ENCODE measurements around the gene CNTRL. TPM values are rescaled to one million over a fixed set of nuclear protein-coding genes. Genes with fewer than 3 reads are reported as not detected.

CNTRL gene
- polyA plus RNA-seq, 4 donors = 1.9 to 14.4 (median 4.5) TPM

DNA sequence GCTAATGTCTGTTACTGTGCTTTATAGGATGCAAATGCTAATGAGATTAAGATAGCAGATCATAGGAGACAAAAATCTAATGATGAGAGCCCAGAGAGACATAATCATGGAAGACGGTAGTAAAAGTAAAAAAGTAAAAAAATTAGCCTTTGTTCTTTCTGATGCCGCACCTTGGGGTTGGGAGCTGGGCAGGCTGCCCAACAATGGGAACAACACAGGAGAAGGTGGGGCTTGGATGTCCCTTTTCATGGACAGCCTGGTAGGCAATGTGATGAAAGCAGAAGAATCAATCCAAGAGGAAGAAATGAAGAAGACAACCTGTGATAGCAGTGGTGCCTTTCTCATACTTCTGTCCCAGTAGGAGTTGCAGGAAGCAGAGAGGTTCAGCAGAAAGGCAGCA, 69.7 kb downstream of the CNTRL start:
- Histone ChIP-seq H3K27ac (ENCODE audit: low read depth in 1 of 3, low read length in 2 of 3) (no peak overlapping the region), H3K4me1 (ENCODE audit: control insufficient read depth in 3 of 3, insufficient read depth in 2 of 3, low read depth in 1 of 3, low read length in 2 of 3) (no peaks in the 10 kb centered on the region), H3K27me3 (ENCODE audit: control insufficient read depth in 3 of 3, insufficient read depth in 3 of 3, low read length in 3 of 3) (no peaks in the 10 kb centered on the region), H3K4me3 (ENCODE audit: low read depth in 1 of 3, low read length in 3 of 3) (no peak overlapping the region), H3K9me3 (ENCODE audit: control insufficient read depth in 2 of 2, insufficient read depth in 1 of 2, low read depth in 1 of 2, low read length in 1 of 2) (no peaks in the 10 kb centered on the region), H3K36me3 (ENCODE audit: control insufficient read depth in 3 of 3, insufficient read depth in 2 of 3, low read depth in 1 of 3, low read length in 3 of 3) (peaks cover 3 to 31% (median 6%) of the 10 kb centered on the region in 3 donors)
- DNase-seq (no peak), FAIRE-seq (no peak)
- 33 to 63% (median 43%) methylated on average over 2 of the region's 2 CpGs for WGBS, 3 donors

DNA sequence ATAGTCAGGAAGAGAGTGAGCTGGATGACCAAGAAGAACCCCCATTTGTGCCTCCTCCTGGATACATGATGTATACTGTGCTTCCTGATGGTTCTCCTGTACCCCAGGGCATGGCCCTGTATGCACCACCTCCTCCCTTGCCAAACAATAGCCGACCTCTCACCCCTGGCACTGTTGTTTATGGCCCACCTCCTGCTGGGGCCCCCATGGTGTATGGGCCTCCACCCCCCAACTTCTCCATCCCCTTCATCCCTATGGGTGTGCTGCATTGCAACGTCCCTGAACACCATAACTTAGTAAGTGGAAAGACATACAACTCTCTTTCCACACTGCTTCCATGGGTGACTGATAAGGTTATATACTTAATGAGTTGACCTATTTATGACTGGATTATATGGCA, 75.4 kb downstream of the CNTRL start:
- 54 to 62% (median 54%) methylated on average over 2 of the region's 2 CpGs for WGBS, 3 donors
- FAIRE-seq = no peak
- peaks cover 6 to 31% (median 9%) of the 10 kb centered on the region in 3 donors for H3K36me3 ChIP-seq (ENCODE audit: control insufficient read depth in 3 of 3, insufficient read depth in 2 of 3, low read depth in 1 of 3, low read length in 3 of 3)

DNA sequence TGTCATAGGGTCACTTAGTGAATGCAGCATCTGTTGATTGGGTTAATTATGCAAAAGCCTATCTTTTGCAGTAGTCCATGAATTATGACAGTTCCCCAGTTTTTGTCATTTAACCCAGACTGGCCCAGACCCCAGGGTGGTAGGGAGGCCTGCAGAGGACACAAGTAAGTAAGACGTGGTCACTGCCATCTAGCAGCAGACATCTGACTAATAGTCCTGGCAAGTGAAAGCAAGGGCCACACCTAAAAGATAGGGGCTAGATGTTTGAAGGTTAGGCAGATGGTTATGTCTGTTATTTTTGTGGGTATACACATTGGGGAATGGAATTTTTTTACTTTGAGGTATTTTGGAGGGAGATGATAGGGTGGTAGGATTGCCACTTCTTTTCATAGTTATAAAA, 78.9 kb downstream of the CNTRL start:
- no peaks in the 10 kb centered on the region for H3K27me3 ChIP-seq (ENCODE audit: control insufficient read depth in 3 of 3, insufficient read depth in 3 of 3, low read length in 3 of 3)

More for the DNA sequence above, 75.4 kb downstream of the CNTRL start:
- Histone ChIP-seq H3K27ac (ENCODE audit: low read depth in 1 of 3, low read length in 2 of 3) (no peak overlapping the region), H3K27me3 (ENCODE audit: control insufficient read depth in 3 of 3, insufficient read depth in 3 of 3, low read length in 3 of 3) (no peaks in the 10 kb centered on the region), H3K4me1 (ENCODE audit: control insufficient read depth in 3 of 3, insufficient read depth in 2 of 3, low read depth in 1 of 3, low read length in 2 of 3) (no peaks in the 10 kb centered on the region), H3K9me3 (ENCODE audit: control insufficient read depth in 2 of 2, insufficient read depth in 1 of 2, low read depth in 1 of 2, low read length in 1 of 2) (no peaks in the 10 kb centered on the region), H3K4me3 (ENCODE audit: low read depth in 1 of 3, low read length in 3 of 3) (no peak overlapping the region)
- peak in 1 of 2 donors; percentile 3 for DNase-seq

DNA sequence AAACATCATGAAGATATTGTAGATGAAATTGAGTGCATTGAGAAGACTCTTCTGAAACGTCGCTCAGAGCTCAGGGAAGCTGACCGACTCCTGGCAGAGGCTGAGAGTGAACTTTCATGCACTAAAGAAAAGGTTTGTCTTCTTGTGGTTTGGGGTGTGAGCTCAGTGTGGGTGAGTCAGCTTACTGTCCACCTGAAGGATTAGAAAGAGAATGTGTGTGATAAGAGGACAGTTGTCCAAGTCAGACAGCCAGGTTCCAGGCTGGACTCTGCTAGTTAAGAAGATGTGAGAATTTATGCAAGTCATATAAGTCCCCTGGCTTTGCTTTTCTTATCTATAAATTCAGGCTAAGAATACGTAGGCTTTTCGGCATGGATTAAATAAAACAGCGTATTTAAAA, 80.0 kb downstream of the CNTRL start:
- FAIRE-seq (no peak), DNase-seq (no peak)
- Histone ChIP-seq H3K27ac (ENCODE audit: low read depth in 1 of 3, low read length in 2 of 3) (no peak overlapping the region), H3K4me1 (ENCODE audit: control insufficient read depth in 3 of 3, insufficient read depth in 2 of 3, low read depth in 1 of 3, low read length in 2 of 3) (no peaks in the 10 kb centered on the region), H3K9me3 (ENCODE audit: control insufficient read depth in 2 of 2, insufficient read depth in 1 of 2, low read depth in 1 of 2, low read length in 1 of 2) (no peaks in the 10 kb centered on the region), H3K36me3 (ENCODE audit: control insufficient read depth in 3 of 3, insufficient read depth in 2 of 3, low read depth in 1 of 3, low read length in 3 of 3) (peaks cover 2 to 22% (median 7%) of the 10 kb centered on the region in 3 donors), H3K4me3 (ENCODE audit: low read depth in 1 of 3, low read length in 3 of 3) (no peak overlapping the region), H3K27me3 (ENCODE audit: control insufficient read depth in 3 of 3, insufficient read depth in 3 of 3, low read length in 3 of 3) (no peaks in the 10 kb centered on the region)
- WGBS, 3 donors = 89 to 94% (median 92%) methylated on average over 6 of the region's 6 CpGs

More for the DNA sequence above, 78.9 kb downstream of the CNTRL start:
- Histone ChIP-seq H3K9me3 (ENCODE audit: control insufficient read depth in 2 of 2, insufficient read depth in 1 of 2, low read depth in 1 of 2, low read length in 1 of 2) (no peaks in the 10 kb centered on the region), H3K4me1 (ENCODE audit: control insufficient read depth in 3 of 3, insufficient read depth in 2 of 3, low read depth in 1 of 3, low read length in 2 of 3) (no peaks in the 10 kb centered on the region), H3K36me3 (ENCODE audit: control insufficient read depth in 3 of 3, insufficient read depth in 2 of 3, low read depth in 1 of 3, low read length in 3 of 3) (peaks cover 6 to 19% (median 7%) of the 10 kb centered on the region in 3 donors), H3K4me3 (ENCODE audit: low read depth in 1 of 3, low read length in 3 of 3) (no peak overlapping the region), H3K27ac (ENCODE audit: low read depth in 1 of 3, low read length in 2 of 3) (no peak overlapping the region)
- DNase-seq = no peak
- 67 to 74% (median 68%) methylated on average over 1 of the region's 1 CpG for WGBS, 3 donors
- FAIRE-seq = no peak

DNA sequence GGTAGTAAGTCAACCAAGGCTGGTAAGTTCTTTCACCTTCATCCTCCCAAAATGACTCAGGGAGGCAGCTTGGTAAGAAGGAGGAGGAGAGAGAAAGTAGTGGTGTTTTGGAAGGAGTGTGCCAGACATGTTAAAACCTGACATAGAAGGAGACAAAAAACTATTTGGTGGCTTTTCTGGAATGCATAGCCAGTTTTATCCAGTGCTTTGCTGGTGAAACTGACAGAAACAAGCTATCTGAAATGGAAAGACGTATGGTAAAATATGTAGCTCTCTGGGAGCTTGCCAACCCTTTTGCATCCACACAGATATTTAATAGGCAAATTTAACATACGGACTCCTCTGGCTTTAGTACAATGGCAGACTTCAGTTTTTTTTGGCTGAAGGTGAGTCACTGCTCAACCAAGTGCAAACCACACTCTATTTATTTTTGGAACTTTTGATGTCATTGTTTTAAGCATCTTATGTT, 81.5 kb downstream of the CNTRL start:
- H3K9me3 ChIP-seq (ENCODE audit: control insufficient read depth in 2 of 2, insufficient read depth in 1 of 2, low read depth in 1 of 2, low read length in 1 of 2) = no peaks in the 10 kb centered on the region
- peaks cover 2 to 24% (median 5%) of the 10 kb centered on the region in 3 donors for H3K36me3 ChIP-seq (ENCODE audit: control insufficient read depth in 3 of 3, insufficient read depth in 2 of 3, low read depth in 1 of 3, low read length in 3 of 3)
- whole genome bisulfite sequencing, 3 donors = 59 to 84% (median 68%) methylated on average over 2 of the region's 2 CpGs
- DNase-seq = no peak
- H3K27ac ChIP-seq (ENCODE audit: low read depth in 1 of 3, low read length in 2 of 3) = no peak overlapping the region
- H3K4me3 ChIP-seq (ENCODE audit: low read depth in 1 of 3, low read length in 3 of 3) = no peak overlapping the region
- FAIRE-seq = no peak
- H3K27me3 ChIP-seq (ENCODE audit: control insufficient read depth in 3 of 3, insufficient read depth in 3 of 3, low read length in 3 of 3) = no peaks in the 10 kb centered on the region
- H3K4me1 ChIP-seq (ENCODE audit: control insufficient read depth in 3 of 3, insufficient read depth in 2 of 3, low read depth in 1 of 3, low read length in 2 of 3) = no peaks in the 10 kb centered on the region

DNA sequence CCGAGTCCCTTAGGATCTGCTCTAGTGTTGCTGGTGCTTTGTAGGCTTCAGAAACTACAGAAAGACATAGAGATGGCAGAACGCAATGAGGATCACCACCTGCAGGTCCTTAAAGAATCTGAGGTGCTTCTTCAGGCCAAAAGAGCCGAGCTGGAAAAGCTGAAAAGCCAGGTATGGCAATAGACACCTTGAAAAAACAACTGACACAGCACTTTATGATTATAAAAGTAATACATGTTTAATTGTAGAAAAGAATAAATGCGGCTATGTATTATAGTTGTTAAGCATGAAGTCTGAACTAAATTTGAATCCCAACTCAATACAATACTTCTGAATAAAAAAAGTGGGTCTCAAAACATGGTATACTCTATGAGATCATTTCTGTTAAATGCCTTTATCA, 83.2 kb downstream of the CNTRL start:
- H3K27me3 ChIP-seq (ENCODE audit: control insufficient read depth in 3 of 3, insufficient read depth in 3 of 3, low read length in 3 of 3) = no peaks in the 10 kb centered on the region
- H3K27ac ChIP-seq (ENCODE audit: low read depth in 1 of 3, low read length in 2 of 3) = no peak overlapping the region
- no peaks in the 10 kb centered on the region for H3K4me1 ChIP-seq (ENCODE audit: control insufficient read depth in 3 of 3, insufficient read depth in 2 of 3, low read depth in 1 of 3, low read length in 2 of 3)
- WGBS, 3 donors = 93 to 97% (median 96%) methylated on average over 4 of the region's 4 CpGs
- H3K9me3 ChIP-seq (ENCODE audit: control insufficient read depth in 2 of 2, insufficient read depth in 1 of 2, low read depth in 1 of 2, low read length in 1 of 2) = no peaks in the 10 kb centered on the region
- DNase-seq (no peak), FAIRE-seq (no peak)
- no peak overlapping the region for H3K4me3 ChIP-seq (ENCODE audit: low read depth in 1 of 3, low read length in 3 of 3)
- H3K36me3 ChIP-seq (ENCODE audit: control insufficient read depth in 3 of 3, insufficient read depth in 2 of 3, low read depth in 1 of 3, low read length in 3 of 3) = peaks cover 2 to 28% (median 5%) of the 10 kb centered on the region in 3 donors

DNA sequence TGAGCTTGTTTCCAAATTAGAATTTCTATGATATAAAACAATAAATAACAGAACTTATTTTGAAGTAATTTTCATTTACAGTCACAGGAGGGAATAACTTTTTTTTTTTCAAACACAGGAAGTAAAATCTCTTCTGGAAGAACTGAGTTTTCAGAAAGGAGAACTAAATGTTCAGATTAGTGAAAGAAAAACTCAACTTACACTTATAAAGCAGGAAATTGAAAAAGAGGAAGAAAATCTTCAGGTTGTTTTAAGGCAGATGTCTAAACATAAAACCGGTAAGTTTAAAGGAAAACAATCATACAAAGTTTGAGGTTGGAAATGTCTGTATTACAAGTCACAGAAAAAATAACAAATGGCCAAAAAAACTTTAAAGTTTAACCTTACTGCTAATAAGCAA, 85.3 kb downstream of the CNTRL start:
- no peak for FAIRE-seq
- WGBS, 3 donors = 56 to 85% (median 66%) methylated on average over 1 of the region's 1 CpG

DNA sequence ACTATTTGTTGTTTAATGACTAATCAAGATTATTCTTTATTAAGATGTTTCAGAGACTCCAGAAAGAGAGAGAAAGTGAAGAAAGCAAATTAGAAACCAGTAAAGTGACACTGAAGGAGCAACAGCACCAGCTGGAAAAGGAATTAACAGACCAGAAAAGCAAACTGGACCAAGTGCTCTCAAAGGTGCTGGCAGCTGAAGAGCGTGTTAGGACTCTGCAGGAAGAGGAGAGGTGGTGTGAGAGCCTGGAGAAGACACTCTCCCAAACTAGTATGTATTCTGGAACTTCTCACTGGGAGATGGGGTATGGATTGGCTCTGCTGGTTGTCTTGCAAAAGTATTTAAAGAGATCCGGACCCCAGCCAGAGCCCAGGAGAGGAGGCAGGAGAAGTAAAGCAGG, 93.3 kb downstream of the CNTRL start:
- WGBS, 3 donors = 94 to 100% (median 100%) methylated on average over 2 of the region's 2 CpGs
- no peaks in the 10 kb centered on the region for H3K9me3 ChIP-seq (ENCODE audit: control insufficient read depth in 2 of 2, insufficient read depth in 1 of 2, low read depth in 1 of 2, low read length in 1 of 2)
- H3K36me3 ChIP-seq (ENCODE audit: control insufficient read depth in 3 of 3, insufficient read depth in 2 of 3, low read depth in 1 of 3, low read length in 3 of 3) = peaks cover 13 to 35% (median 13%) of the 10 kb centered on the region in 3 donors
- H3K4me3 ChIP-seq (ENCODE audit: low read depth in 1 of 3, low read length in 3 of 3) = no peak overlapping the region
- no peak for DNase-seq
- H3K27me3 ChIP-seq (ENCODE audit: control insufficient read depth in 3 of 3, insufficient read depth in 3 of 3, low read length in 3 of 3) = no peaks in the 10 kb centered on the region
- no peaks in the 10 kb centered on the region for H3K4me1 ChIP-seq (ENCODE audit: control insufficient read depth in 3 of 3, insufficient read depth in 2 of 3, low read depth in 1 of 3, low read length in 2 of 3)
- no peak overlapping the region for H3K27ac ChIP-seq (ENCODE audit: low read depth in 1 of 3, low read length in 2 of 3)
- FAIRE-seq = no peak

More for the DNA sequence above, 85.3 kb downstream of the CNTRL start:
- H3K27me3 ChIP-seq (ENCODE audit: control insufficient read depth in 3 of 3, insufficient read depth in 3 of 3, low read length in 3 of 3) = no peaks in the 10 kb centered on the region
- DNase-seq = no peak
- no peak overlapping the region for H3K27ac ChIP-seq (ENCODE audit: low read depth in 1 of 3, low read length in 2 of 3)
- H3K9me3 ChIP-seq (ENCODE audit: control insufficient read depth in 2 of 2, insufficient read depth in 1 of 2, low read depth in 1 of 2, low read length in 1 of 2) = no peaks in the 10 kb centered on the region
- peaks cover 0 to 26% (median 1%) of the 10 kb centered on the region in 3 donors for H3K36me3 ChIP-seq (ENCODE audit: control insufficient read depth in 3 of 3, insufficient read depth in 2 of 3, low read depth in 1 of 3, low read length in 3 of 3)
- no peaks in the 10 kb centered on the region for H3K4me1 ChIP-seq (ENCODE audit: control insufficient read depth in 3 of 3, insufficient read depth in 2 of 3, low read depth in 1 of 3, low read length in 2 of 3)
- no peak overlapping the region for H3K4me3 ChIP-seq (ENCODE audit: low read depth in 1 of 3, low read length in 3 of 3)

DNA sequence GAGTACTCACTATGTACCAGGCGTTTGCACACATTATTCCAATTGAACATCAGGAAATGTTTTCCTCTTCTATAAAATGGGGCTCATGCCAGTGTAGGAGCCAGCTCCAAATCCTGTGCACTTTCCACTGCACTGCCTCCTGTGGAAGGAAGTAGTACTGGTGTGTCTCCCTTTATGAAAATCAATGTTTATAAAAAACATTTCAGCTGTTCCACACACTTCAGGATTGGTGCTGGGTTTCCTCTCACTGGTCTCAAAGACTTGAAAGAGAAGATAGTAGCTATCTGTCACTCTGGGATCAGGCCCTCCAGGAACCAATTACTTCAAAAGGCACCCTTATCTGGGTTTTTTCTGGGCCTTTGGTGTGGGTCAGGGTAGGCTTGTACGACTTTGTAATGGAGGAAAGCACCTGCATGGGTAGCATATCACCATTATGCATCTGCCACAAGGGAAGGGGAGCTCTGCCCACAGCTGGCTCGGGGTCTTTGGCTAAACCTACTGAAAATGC, 94.4 kb downstream of the CNTRL start:
- no peaks in the 10 kb centered on the region for H3K4me1 ChIP-seq (ENCODE audit: control insufficient read depth in 3 of 3, insufficient read depth in 2 of 3, low read depth in 1 of 3, low read length in 2 of 3)
- peaks cover 13 to 36% (median 21%) of the 10 kb centered on the region in 3 donors for H3K36me3 ChIP-seq (ENCODE audit: control insufficient read depth in 3 of 3, insufficient read depth in 2 of 3, low read depth in 1 of 3, low read length in 3 of 3)
- DNase-seq (no peak), FAIRE-seq (no peak)
- WGBS, 3 donors = 60 to 74% (median 69%) methylated on average over 3 of the region's 3 CpGs
- H3K27ac ChIP-seq (ENCODE audit: low read depth in 1 of 3, low read length in 2 of 3) = no peak overlapping the region
- H3K9me3 ChIP-seq (ENCODE audit: control insufficient read depth in 2 of 2, insufficient read depth in 1 of 2, low read depth in 1 of 2, low read length in 1 of 2) = no peaks in the 10 kb centered on the region
- no peaks in the 10 kb centered on the region for H3K27me3 ChIP-seq (ENCODE audit: control insufficient read depth in 3 of 3, insufficient read depth in 3 of 3, low read length in 3 of 3)
- H3K4me3 ChIP-seq (ENCODE audit: low read depth in 1 of 3, low read length in 3 of 3) = no peak overlapping the region

Measured in small intestine (tissue), 7 donors.